HepG2 (cell line): ENCODE measurements around the gene FGF21. TPM values are rescaled to one million over a fixed set of nuclear protein-coding genes. Genes with fewer than 3 reads are reported as not detected.

Source experiments
- AKAP8 ChIP-seq: sonication (generic); formaldehyde crosslinking; IDR thresholded peaks from 2 replicates; pipeline ENCODE4 v1.5.1; 2020; ENCODE audit warnings: mild to moderate bottlenecking, missing genetic modification reagents
- BCL6 ChIP-seq: IDR thresholded peaks from 2 replicates; pipeline ENCODE4 v1.6.1; 2016; ENCODE audit warnings: missing genetic modification reagents, missing compliant biosample characterization
- BRD4 ChIP-seq: sonication (generic); formaldehyde crosslinking; IDR thresholded peaks from 2 replicates; pipeline ENCODE4 v1.4.0; 2020; ENCODE audit warnings: missing genetic modification reagents
- EEA1 ChIP-seq: sonication (generic); formaldehyde crosslinking; IDR thresholded peaks from 2 replicates; pipeline ENCODE4 v1.5.1; 2020; ENCODE audit warnings: mild to moderate bottlenecking, missing genetic modification reagents, borderline replicate concordance
- EP300 ChIP-seq, 3 experiments: sonication (generic) in 1 of 3; formaldehyde crosslinking in 1 of 3; IDR thresholded peaks; 2 replicates each; pipeline versions ENCODE4 v1.5.1 to v1.6.1; 2011 to 2020; ENCODE audit warnings: low read depth in 2 of 3, low read length in 2 of 3, borderline replicate concordance in 1 of 3, improper control_type of control experiment in 1 of 3, mild to moderate bottlenecking in 1 of 3, missing genetic modification reagents in 1 of 3, moderate library complexity in 1 of 3
- HNRNPH1 ChIP-seq: fragments of 200-400 bp; formaldehyde crosslinking; optimal IDR thresholded peaks from 2 replicates; pipeline ENCODE3; 2017; ENCODE audit warnings: mild to moderate bottlenecking, low read depth, low read length
- KAT2B ChIP-seq: fragments of 150-350 bp; IDR thresholded peaks from 2 replicates; pipeline ENCODE4 v1.6.1; 2014; ENCODE audit warnings: low read depth, low read length, borderline replicate concordance
- MLLT10 ChIP-seq: sonication (generic); formaldehyde crosslinking; IDR thresholded peaks from 2 replicates; pipeline ENCODE4 v1.4.0; 2020; ENCODE audit warnings: missing genetic modification reagents
- NCOA2 ChIP-seq: sonication (generic); formaldehyde crosslinking; IDR thresholded peaks from 2 replicates; pipeline ENCODE4 v1.8.0; 2022; ENCODE audit warnings: inconsistent platforms
- PBX3 ChIP-seq: sonication (generic); formaldehyde crosslinking; IDR thresholded peaks from 2 replicates; pipeline ENCODE4 v1.8.1; 2023; ENCODE audit warnings: missing genetic modification reagents, inconsistent platforms, borderline replicate concordance
- SOX5 ChIP-seq: IDR thresholded peaks from 2 replicates; pipeline ENCODE4 v1.6.1; 2016; ENCODE audit warnings: borderline replicate concordance
- ZNF318 ChIP-seq: sonication (generic); formaldehyde crosslinking; IDR thresholded peaks from 2 replicates; pipeline ENCODE4 v1.4.0; 2020; ENCODE audit warnings: mild to moderate bottlenecking, missing genetic modification reagents
- ZNF510 ChIP-seq: sonication (generic); formaldehyde crosslinking; IDR thresholded peaks from 2 replicates; pipeline ENCODE4 v1.4.0; 2020; ENCODE audit warnings: low read depth, mild to moderate bottlenecking, missing genetic modification reagents
- ZNF576 ChIP-seq: sonication (generic); formaldehyde crosslinking; IDR thresholded peaks from 2 replicates; pipeline ENCODE4 v1.4.0; 2020; ENCODE audit warnings: mild to moderate bottlenecking, missing genetic modification reagents
- ZNF580 ChIP-seq: IDR thresholded peaks from 2 replicates; pipeline ENCODE4 v1.6.1; 2016; ENCODE audit warnings: low read depth, borderline replicate concordance
- ZNF749 ChIP-seq: sonication (generic); formaldehyde crosslinking; IDR thresholded peaks from 2 replicates; pipeline ENCODE4 v1.8.0; 2022; ENCODE audit warnings: mild to moderate bottlenecking, missing genetic modification reagents, moderate library complexity, borderline replicate concordance
- ZNF800 ChIP-seq: sonication (generic); formaldehyde crosslinking; IDR thresholded peaks from 2 replicates; pipeline ENCODE4 v1.4.0; 2020; ENCODE audit warnings: missing genetic modification reagents
- ZSCAN30 ChIP-seq: sonication (generic); formaldehyde crosslinking; IDR thresholded peaks from 2 replicates; pipeline ENCODE4 v1.5.0; 2020; ENCODE audit warnings: mild to moderate bottlenecking, missing genetic modification reagents
- polyA plus RNA-seq, 8 experiments: library from polyadenylated mRNA; depleted of rRNA in 3 of 8; stranded (reverse) in 7 of 8; unstranded in 1 of 8; fragments of >200 nt; fragmentation: Illumina TruSeq in 4 of 8; extraction: Trizol in 4 of 8; gene quantifications; 2 replicates each; pipeline versions ENCODE4 v1.2.1 to v1.2.3, GENCODE V29; 2011 to 2016; ENCODE audit warnings: low read depth in 4 of 8, missing spikeins in 1 of 8, mixed read lengths in 1 of 8; ENCODE audit not compliant: insufficient read depth in 1 of 8
- total RNA-seq, 5 experiments: library from RNA; depleted of rRNA; stranded (reverse); fragments of >200 nt; fragmentation: Illumina TruSeq; extraction: Trizol; gene quantifications; 2 replicates each; pipeline ENCODE4 v1.2.3, GENCODE V29; 2016; ENCODE audit warnings: low read depth in 1 of 5

The FGF21 gene
- total and polyA plus RNA-seq, 2 of the 13 experiments (the other 11 are each of a cell fraction or from before 2014, with no cell fraction given): 0.17 TPM; not detected in 1

GRCh38 chr19:48755084-48755641, at the start of gene FGF21 (continued):
- no peak for TF ChIP-seq ZNF318 (CRISPR knock-in tag)
- no peak for TF ChIP-seq ZSCAN30 (CRISPR knock-in tag)
- TF ChIP-seq ZNF580: no peak
- no peak for TF ChIP-seq EP300 (IDR thresholded peaks at IDR 0.05; ENCODE audit: low read depth in 2 of 2, low read length in 2 of 2)
- TF ChIP-seq EP300 (CRISPR knock-in tag; IDR thresholded peaks at IDR 0.05; ENCODE audit: borderline replicate concordance): peak; percentile 57; the same call in 1 of the 2 replicates
- no peak for TF ChIP-seq ZNF510 (CRISPR knock-in tag)
- TF ChIP-seq BRD4: no peak
- TF ChIP-seq NCOA2: peak; percentile 41; the same call in 1 of the 2 replicates
- no peak for TF ChIP-seq HNRNPH1
- no peak for TF ChIP-seq ZNF576
- no peak for TF ChIP-seq ZNF749 (CRISPR knock-in tag)
- TF ChIP-seq MLLT10 (CRISPR knock-in tag): no peak
- no peak for TF ChIP-seq EEA1 (CRISPR knock-in tag)
- TF ChIP-seq AKAP8 (CRISPR knock-in tag): no peak
- no peak for TF ChIP-seq KAT2B
- no peak for TF ChIP-seq ZNF800 (CRISPR knock-in tag)
- TF ChIP-seq SOX5 (CRISPR knock-in tag): no peak
- peak; percentile 27; the same call in 1 of the 2 replicates for TF ChIP-seq BCL6 (CRISPR knock-in tag)
- no peak for TF ChIP-seq PBX3 (CRISPR knock-in tag)
